Measurements from ENCODE around the gene PLIN4. TPM values are rescaled to one million over a fixed set of nuclear protein-coding genes. Genes with fewer than 3 reads are reported as not detected.
"Not testable (repeated sequence)": the region's sequence is repeated elsewhere in the genome, so short reads cannot be mapped to it uniquely, and the experiment has no call there.

PLIN4 gene
- total RNA-seq, 2 experiments from 2014 or later = 0.13 to 0.32 TPM

DNA sequence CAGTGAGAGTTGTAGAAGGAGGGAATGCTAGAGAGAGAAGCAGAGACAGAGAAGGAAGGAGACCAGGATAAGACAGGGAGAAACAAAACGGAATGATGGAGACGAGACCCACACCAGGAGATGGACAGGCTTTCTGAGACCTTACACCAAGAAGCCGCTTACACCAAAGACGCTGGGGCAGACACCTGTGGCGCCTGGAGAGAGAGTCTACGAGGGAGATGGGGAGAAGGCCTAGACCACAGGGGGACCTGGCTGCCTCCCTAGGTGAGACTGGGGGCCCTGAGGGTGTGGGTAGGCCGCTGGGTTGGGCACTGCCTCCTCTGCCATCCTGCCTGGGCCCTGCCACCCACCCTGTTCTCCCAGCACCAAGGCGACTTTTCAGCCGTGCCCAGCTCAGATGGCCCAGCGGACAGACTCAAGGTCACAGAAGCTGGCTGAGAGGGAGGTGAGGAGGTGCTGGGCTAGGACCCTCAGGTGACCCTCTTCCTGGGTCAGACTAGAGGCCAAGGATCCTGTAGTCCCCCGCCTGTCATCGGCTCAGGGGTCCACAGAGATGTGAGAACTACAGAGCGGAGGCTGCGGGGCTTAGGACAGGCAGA is 11.7 kb upstream of the PLIN4 start:
- Histone ChIP-seq H3K79me2 (ENCODE audit: insufficient read depth, low read depth, low read length) (no peaks in the 10 kb centered on the region), H3K36me3 (ENCODE audit: insufficient read depth, low read length) (no peaks in the 10 kb centered on the region), H3K4me2 (ENCODE audit: low read length) (no peak overlapping the region), H2AFZ (ENCODE audit: low read length) (no peak overlapping the region), H3K9me2 (ENCODE audit: insufficient read depth, low read length) (no peaks in the 10 kb centered on the region), H3K4me3 (ENCODE audit: low read depth, low read length, poor library complexity, severe bottlenecking) (no peak overlapping the region), H4K20me1 (ENCODE audit: insufficient read depth, low read length) (no peaks in the 10 kb centered on the region), H3K9me3 (ENCODE audit: low read length) (no peaks in the 10 kb centered on the region), H3K27ac (ENCODE audit: low read depth, low read length, poor library complexity, severe bottlenecking) (no peak overlapping the region), H3K4me1 (ENCODE audit: insufficient read depth, low read length, poor library complexity, severe bottlenecking) (peaks cover 7% of the 10 kb centered on the region)
- BruUV-seq (replicated peaks) = no TSS peak
- POLR2A ChIA-PET = no interaction called here
- no peak for DNase-seq (ENCODE audit: low spot score)
- CTCF ChIA-PET (ENCODE audit: unreplicated experiment) = no interaction called here
- no peak for TF ChIP-seq EZH2phosphoT487 (IDR thresholded peaks at IDR 0.05; ENCODE audit: borderline replicate concordance, low read depth, low read length)
- TF ChIP-seq, protein P1, sequence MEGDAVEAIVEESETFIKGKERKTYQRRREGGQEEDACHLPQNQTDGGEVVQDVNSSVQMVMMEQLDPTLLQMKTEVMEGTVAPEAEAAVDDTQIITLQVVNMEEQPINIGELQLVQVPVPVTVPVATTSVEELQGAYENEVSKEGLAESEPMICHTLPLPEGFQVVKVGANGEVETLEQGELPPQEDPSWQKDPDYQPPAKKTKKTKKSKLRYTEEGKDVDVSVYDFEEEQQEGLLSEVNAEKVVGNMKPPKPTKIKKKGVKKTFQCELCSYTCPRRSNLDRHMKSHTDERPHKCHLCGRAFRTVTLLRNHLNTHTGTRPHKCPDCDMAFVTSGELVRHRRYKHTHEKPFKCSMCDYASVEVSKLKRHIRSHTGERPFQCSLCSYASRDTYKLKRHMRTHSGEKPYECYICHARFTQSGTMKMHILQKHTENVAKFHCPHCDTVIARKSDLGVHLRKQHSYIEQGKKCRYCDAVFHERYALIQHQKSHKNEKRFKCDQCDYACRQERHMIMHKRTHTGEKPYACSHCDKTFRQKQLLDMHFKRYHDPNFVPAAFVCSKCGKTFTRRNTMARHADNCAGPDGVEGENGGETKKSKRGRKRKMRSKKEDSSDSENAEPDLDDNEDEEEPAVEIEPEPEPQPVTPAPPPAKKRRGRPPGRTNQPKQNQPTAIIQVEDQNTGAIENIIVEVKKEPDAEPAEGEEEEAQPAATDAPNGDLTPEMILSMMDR (conservative IDR thresholded peaks at IDR 0.05; ENCODE audit: low read length) = no peak
- intact Hi-C loops (cut with micrococcal nuclease; ENCODE audit: unreplicated experiment) = no loop called here

DNA sequence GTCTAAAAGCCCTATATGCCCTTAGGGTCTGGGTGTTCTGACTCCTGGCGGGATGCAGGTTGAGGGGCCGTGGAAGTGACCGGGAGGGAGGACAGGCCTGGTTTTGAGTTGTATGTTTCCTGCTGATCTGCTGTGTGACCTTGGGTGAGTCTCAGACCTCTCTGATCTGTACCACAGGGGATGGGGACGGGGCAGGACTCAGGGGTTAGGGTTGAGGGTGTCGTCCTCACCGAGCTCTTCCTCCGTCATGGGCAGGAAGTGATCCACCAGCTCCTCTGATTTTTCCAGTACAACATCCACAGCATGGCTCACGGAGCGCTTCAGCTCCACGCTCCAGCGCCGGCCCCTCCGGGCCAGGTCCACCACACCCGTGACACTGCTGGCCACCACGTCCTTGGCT is 10.6 kb upstream of the PLIN4 start:
- no peak overlapping the region for H3K27ac ChIP-seq (ENCODE audit: low read depth, low read length, poor library complexity, severe bottlenecking)
- POLR2A ChIA-PET = interaction anchor here (1.3 kb wide), 1 partner anchor 12 kb away, joined by 3 read pairs; the partner anchor contains the start of gene LRG1
- H3K4me2 ChIP-seq (ENCODE audit: low read length) = no peak overlapping the region
- CTCF ChIA-PET (ENCODE audit: unreplicated experiment) = no interaction called here
- H3K4me3 ChIP-seq (ENCODE audit: low read depth, low read length, poor library complexity, severe bottlenecking) = no peak overlapping the region
- no peaks in the 10 kb centered on the region for H3K9me2 ChIP-seq (ENCODE audit: insufficient read depth, low read length)
- TF ChIP-seq, protein P1 (conservative IDR thresholded peaks at IDR 0.05; ENCODE audit: low read length) = no peak
- TF ChIP-seq EZH2phosphoT487 (IDR thresholded peaks at IDR 0.05; ENCODE audit: borderline replicate concordance, low read depth, low read length) = no peak
- BruUV-seq (replicated peaks) = no TSS peak
- no peaks in the 10 kb centered on the region for H4K20me1 ChIP-seq (ENCODE audit: insufficient read depth, low read length)
- no peaks in the 10 kb centered on the region for H3K9me3 ChIP-seq (ENCODE audit: low read length)
- no peaks in the 10 kb centered on the region for H3K4me1 ChIP-seq (ENCODE audit: insufficient read depth, low read length, poor library complexity, severe bottlenecking)
- no peaks in the 10 kb centered on the region for H3K36me3 ChIP-seq (ENCODE audit: insufficient read depth, low read length)
- no peaks in the 10 kb centered on the region for H3K79me2 ChIP-seq (ENCODE audit: insufficient read depth, low read depth, low read length)
- no peak overlapping the region for H2AFZ ChIP-seq (ENCODE audit: low read length)
- intact Hi-C loops (cut with micrococcal nuclease; ENCODE audit: unreplicated experiment) = no loop called here
- no peak for DNase-seq (ENCODE audit: low spot score)

DNA sequence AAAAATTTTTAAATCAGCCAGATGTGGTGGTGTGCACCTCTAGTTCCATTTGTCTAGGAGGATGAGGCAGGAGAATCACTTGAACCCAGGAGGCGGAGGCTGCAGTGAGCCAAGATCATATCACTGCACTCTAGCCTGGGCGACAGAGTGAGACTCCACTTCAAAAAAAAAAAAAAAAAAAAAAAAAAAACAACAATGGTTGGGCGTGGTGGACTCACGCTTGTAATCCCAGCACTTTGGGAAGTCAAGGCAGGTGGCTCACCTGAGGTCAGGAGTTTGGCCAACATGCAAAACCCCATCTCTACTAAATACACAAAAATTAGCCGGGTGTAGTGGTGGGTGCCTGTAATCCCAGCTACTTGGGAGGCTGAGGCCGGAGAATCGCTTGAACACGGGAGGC is 9.1 kb upstream of the PLIN4 start:
- H2AFZ ChIP-seq (ENCODE audit: low read length); CTCF ChIA-PET (ENCODE audit: unreplicated experiment); H3K9me2 ChIP-seq (ENCODE audit: insufficient read depth, low read length); H3K27ac ChIP-seq (ENCODE audit: low read depth, low read length, poor library complexity, severe bottlenecking); BruUV-seq (replicated peaks); H3K4me3 ChIP-seq (ENCODE audit: low read depth, low read length, poor library complexity, severe bottlenecking); H4K20me1 ChIP-seq (ENCODE audit: insufficient read depth, low read length); H3K36me3 ChIP-seq (ENCODE audit: insufficient read depth, low read length); H3K79me2 ChIP-seq (ENCODE audit: insufficient read depth, low read depth, low read length); DNase-seq (ENCODE audit: low spot score); intact Hi-C loops (cut with micrococcal nuclease; ENCODE audit: unreplicated experiment); POLR2A ChIA-PET; H3K4me2 ChIP-seq (ENCODE audit: low read length); H3K4me1 ChIP-seq (ENCODE audit: insufficient read depth, low read length, poor library complexity, severe bottlenecking); H3K9me3 ChIP-seq (ENCODE audit: low read length): not testable (repeated sequence)
